ENCODE results near the gene PHACTR3.

Gene PHACTR3

GRCh38 chr20:59726281-59726595 lies 121.9 kb downstream of the PHACTR3 start:
- DNase-seq (ENCODE audit: low spot score): no peak
- no peak for FAIRE-seq

- FAIRE-seq (no peak), DNase-seq (ENCODE audit: low spot score) (no peak)
Observed at GRCh38 chr20:59728722-59729430, 124.5 kb downstream of the PHACTR3 start.

GRCh38 chr20:59729506-59729905 lies 125.2 kb downstream of the PHACTR3 start:
- DNase-seq (ENCODE audit: low spot score): no peak
- no peak for FAIRE-seq

DNA sequence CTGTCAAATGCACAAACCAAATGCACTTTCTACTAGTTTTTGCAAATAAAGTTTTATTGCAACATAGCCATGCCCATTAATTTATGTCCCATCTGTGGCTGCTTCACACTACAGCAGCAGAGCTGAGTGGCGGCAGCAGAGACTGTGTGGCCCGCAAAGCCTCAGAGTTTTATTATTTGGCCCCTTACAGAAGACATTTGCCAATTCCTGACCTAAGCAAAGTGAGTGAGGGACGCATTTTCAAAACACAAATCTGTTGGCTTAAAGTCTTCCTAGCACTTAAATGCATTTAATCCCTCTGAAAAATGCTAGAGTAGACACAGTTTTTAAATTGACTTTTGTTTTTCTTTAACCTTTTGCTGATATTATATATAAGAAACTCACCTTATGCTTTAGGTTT lies 126.4 kb downstream of the PHACTR3 start:
- DNase-seq (ENCODE audit: low spot score): no peak
- no peak for FAIRE-seq

- DNase-seq (ENCODE audit: low spot score) (no peak), FAIRE-seq (no peak)
Observed at GRCh38 chr20:59731376-59731775, 127.0 kb downstream of the PHACTR3 start.

DNA sequence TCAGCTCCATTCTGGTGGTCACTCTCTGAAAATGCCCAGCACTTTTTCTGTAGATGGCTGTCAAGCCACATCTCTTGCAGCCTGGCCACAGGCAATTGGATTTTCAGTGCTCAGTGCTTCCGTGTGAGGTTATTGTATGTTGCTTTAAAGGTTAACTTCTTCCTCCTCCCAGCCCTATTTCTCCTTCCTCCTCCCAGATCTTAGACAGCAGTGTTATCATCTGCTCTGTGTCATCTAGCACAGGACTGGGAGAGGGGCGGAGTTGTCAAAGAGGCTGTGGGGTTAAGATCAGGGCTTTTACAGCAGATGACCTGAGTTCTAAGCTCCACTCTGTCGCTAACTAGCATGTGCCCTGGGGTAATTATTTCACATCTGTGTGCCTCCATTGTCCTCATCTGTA lies 129.0 kb downstream of the PHACTR3 start:
- FAIRE-seq (no peak), DNase-seq (ENCODE audit: low spot score) (no peak)

- DNase-seq (ENCODE audit: low spot score): no peak
- FAIRE-seq: no peak
Observed at GRCh38 chr20:59735486-59735885, 131.1 kb downstream of the PHACTR3 start.

DNA sequence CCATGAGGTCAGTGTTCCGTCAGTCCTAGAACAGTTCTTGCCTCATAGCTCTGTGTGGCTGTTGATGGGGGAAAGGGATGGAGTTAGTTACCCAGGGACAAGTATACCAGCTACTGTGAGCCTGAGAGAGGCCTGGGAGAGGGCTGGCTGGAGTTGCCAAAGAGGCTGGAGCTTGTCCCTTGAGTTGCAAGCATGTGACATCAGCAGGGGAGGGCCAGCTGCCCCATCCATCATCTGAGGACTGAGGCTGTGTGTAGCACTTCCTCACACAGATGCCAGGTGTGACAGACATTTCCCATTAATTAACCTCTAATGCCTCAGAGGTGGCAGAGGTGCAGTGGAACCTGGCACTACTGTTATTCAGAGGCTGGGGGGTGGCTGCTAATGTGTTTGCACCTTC lies 131.6 kb downstream of the PHACTR3 start:
- FAIRE-seq: no peak
- no peak for DNase-seq (ENCODE audit: low spot score)

GRCh38 chr20:59736366-59736765 lies 132.0 kb downstream of the PHACTR3 start:
- FAIRE-seq (no peak), DNase-seq (ENCODE audit: low spot score) (no peak)

- FAIRE-seq (no peak), DNase-seq (ENCODE audit: low spot score) (no peak)
Observed at GRCh38 chr20:59737073-59737666, 132.8 kb downstream of the PHACTR3 start.

DNA sequence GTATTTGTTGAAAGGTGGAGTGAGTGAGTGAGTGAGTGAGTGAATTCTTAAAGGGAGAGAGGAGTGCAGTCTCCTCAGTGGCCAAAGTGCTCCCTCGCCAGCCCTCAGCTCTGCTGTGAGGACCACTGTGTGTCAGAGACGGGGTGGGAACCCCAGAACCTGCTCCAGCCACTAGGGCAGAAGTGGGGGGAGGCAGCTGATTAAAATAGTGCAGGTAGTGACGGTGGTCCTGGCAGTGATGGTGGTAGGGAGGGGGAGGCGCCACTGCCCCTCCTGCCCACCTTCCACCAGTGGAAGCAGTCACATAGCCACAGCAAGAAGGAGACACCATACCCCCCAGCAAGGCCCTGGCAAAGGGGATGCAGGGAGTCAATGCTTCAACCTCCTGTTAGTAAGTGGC lies 133.5 kb downstream of the PHACTR3 start:
- DNase-seq (ENCODE audit: low spot score) (no peak), FAIRE-seq (no peak)

GRCh38 chr20:59738851-59739250 lies 134.5 kb downstream of the PHACTR3 start:
- FAIRE-seq (no peak), DNase-seq (ENCODE audit: low spot score) (no peak)

- no peak for FAIRE-seq
Observed at GRCh38 chr20:59740621-59741020, 136.3 kb downstream of the PHACTR3 start.

DNA sequence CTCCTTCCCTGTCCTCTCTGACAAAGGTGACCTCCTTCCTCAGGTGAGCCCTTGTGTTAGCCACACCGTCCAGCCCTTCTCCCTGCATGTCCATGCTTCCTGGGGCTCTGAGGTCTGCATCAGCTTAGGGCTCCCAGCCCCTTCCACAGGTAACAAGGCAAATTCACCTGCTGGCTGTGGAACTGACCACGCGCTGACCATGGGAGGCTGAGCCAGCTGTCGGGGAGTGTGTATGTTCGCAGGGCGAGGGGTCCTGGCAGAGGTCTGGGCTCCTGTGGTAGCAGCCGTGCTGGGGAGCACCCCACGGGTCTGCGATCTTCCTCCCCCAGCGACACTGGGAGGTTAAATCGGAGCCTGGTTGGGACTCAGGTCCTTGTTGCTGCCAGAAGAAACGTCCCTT lies 136.7 kb downstream of the PHACTR3 start:
- DNase-seq (ENCODE audit: low spot score): no peak
- FAIRE-seq: no peak

More at GRCh38 chr20:59740621-59741020, 136.3 kb downstream of the PHACTR3 start:
- no peak for DNase-seq (ENCODE audit: low spot score)

DNA sequence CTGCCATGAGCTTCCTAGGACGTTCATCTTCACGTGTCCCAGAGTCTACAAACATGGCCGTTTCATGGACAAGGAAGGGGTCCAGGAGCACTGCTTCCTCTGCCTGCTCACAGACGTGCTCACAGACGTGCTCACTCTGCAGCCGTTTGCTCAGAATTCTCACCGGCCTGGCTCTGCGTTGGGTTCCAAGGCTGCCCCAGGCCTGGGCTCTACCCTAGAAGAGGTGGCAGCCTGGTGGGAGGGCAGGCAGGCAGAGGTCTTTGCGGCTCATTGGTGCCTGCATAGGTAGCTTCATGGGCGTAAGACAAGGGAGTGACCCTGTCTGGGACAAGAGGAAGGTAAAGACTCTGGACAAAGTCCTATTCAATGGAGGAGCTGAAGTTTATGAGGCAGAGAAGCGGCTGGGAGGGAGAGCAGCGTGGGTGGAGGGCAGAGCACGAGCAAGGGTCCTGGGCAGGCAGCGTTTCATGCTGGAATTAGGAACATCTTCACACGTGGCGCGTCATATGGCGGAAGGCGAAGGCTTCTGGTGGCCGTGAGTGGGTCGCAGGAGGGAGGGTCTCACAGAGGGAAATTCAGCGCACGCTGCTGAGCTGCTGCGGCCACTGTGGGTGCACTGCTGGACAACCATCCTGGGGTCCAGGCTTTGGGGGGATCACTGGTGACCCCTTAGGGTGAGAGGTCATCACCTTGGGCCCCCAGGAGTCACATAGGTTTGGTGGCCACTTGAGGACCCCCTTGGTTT lies 138.2 kb downstream of the PHACTR3 start:
- no peak for FAIRE-seq

GRCh38 chr20:59743308-59743707 lies 139.0 kb downstream of the PHACTR3 start:
- DNase-seq (ENCODE audit: low spot score) (no peak), FAIRE-seq (no peak)

More for the DNA sequence above, 138.2 kb downstream of the PHACTR3 start:
- no peak for DNase-seq (ENCODE audit: low spot score)

DNA sequence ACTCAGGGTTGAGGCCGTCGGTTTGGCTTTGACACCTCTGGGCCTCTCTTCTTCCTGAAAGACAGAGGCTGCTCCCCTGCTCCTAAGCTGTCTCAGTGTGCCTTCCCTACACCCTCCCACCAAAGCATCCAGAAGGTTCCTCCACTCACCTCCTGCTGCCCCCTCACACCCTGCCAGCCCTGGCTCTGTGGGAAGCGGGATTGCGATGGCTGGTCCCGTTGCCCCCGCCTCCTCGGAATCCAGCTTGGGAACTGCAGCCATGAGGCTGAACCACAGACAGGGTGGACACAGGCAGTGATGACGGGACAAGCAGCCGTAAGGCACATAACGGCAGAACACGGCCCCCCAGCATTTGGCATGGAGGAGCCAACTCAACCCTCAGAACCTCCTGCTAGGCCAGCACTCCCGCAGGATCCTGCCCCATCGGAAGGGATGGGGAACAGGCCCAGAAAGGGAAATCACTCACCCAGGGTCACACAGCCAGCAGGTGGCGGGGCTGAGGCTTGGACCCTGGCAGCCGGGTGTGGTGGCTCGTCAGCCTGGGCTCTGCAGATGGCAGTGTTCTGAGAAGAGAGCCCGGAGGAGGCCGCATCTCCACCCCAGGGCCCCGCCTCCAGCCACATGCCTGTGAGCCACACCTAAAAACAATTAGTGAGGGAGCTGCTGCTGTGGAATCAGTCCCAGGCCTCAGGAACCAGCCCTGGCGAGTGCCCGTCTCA lies 139.6 kb downstream of the PHACTR3 start:
- no peak for FAIRE-seq
- no peak for DNase-seq (ENCODE audit: low spot score)

DNA sequence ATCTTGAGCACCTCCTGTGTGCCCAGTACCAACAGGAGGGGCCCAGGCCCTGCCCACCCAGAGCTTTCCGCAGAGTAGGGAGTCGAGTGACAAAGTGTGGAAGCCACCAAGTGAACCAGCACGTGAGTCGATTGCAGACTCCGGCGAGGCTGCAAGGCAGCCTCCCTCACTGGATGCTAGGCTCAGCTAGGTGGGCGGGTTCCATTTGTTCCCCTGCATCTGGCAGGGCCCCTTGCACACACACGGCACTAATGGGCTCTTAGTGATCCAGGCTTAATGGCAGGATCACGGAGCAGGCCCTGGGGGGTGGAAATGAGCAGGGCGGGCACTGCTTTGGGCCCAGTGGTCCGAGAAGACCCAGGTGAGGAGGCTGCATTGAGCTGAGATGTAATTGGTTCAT lies 140.4 kb downstream of the PHACTR3 start:
- no peak for FAIRE-seq
- DNase-seq (ENCODE audit: low spot score): no peak

DNA sequence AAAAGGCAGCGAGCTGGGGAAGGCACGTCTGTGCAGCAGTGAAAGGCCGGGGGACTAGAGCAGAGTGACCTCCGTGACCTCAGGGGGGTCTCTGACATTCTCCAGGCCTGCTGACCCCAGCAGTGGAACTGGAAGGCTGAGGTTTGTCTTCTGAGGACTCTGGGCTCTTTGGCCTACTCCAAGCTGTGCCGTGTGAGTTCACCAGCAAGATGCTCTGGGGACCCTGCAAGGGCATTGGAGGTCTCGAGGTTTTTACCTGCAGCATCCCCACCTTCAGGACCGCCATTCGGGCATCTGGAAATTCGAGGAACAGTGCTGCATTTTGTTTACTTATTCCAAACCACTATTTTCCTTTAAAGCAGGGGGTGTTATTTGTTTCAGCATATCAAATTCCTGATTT lies 140.9 kb downstream of the PHACTR3 start:
- DNase-seq (ENCODE audit: low spot score): no peak
- FAIRE-seq: no peak

DNA sequence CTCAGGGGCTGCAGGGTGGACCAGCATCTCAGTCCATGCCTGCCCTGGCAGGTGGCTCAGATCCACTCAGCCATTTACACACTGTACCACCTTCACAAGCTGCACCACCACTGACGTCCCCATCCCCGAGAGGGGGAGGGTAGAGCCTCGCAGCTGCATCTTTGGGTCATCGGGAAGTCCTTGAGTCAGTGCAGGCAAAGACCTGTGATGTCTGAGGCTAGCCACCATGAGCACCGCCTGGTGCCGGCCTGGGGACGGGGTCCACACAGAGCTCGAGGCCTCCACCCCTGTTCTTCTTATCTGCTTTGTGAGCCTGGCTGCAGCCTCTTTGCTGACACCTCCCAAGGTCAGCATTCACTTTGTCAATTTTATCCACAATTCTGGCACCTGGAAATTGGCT lies 141.4 kb downstream of the PHACTR3 start:
- no peak for DNase-seq (ENCODE audit: low spot score)
- no peak for FAIRE-seq

GRCh38 chr20:59746155-59746554 lies 141.8 kb downstream of the PHACTR3 start:
- DNase-seq (ENCODE audit: low spot score) (no peak), FAIRE-seq (no peak)
